Stimulated activated CD4-positive, alpha-beta T cell treated with anti-CD3 and anti-CD28 coated beads, Interleukin-1b, Interleukin-23, amount 100 ng/mL, for 1 hour (primary cell): ENCODE measurements around the gene GPANK1.
"Not testable (repeated sequence)": the region's sequence is repeated elsewhere in the genome, so short reads cannot be mapped to it uniquely, and the experiment has no call there.

Experiments used
- DNase-seq, 2 donors: peaks; one replicate each; pipeline ENCODE4 v3.0.0-alpha.2; 2020; ENCODE audit warnings: low read depth in 2 of 2

GPANK1 gene

GRCh38 chr6:31664790-31665500 is at the start of gene GPANK1:
Gene GPANK1 (minus strand): TSS chr6:31664997. CDS start chr6:31664478, 519 bp downstream.
- DNase-seq = peak; percentile 70 to 73

- no peak for DNase-seq
These were observed 49.3 kb upstream of the GPANK1 start for GRCh38 chr6:31713991-31714684.

- DNase-seq = no peak
These were observed 48.7 kb upstream of the GPANK1 start for GRCh38 chr6:31713465-31713864.

- no peak for DNase-seq
These were observed 47.5 kb upstream of the GPANK1 start for GRCh38 chr6:31712296-31712695.

GRCh38 chr6:31711233-31711632 is 46.4 kb upstream of the GPANK1 start:
- no peak for DNase-seq

GRCh38 chr6:31710523-31711219 is 45.9 kb upstream of the GPANK1 start:
- DNase-seq = no peak

GRCh38 chr6:31709157-31709556 is 44.4 kb upstream of the GPANK1 start:
- DNase-seq = not testable (repeated sequence)

- DNase-seq = no peak
These were observed 43.4 kb upstream of the GPANK1 start for GRCh38 chr6:31708224-31708623.

GRCh38 chr6:31707701-31708100 is 42.9 kb upstream of the GPANK1 start:
- DNase-seq = no peak

- DNase-seq = no peak
These were observed 41.8 kb upstream of the GPANK1 start, which contains the start of gene LY6G6F for GRCh38 chr6:31706599-31706998. Gene LY6G6F (plus strand): TSS chr6:31706866. CDS start chr6:31706907, 41 bp downstream.

- DNase-seq = no peak
These were observed 41.1 kb upstream of the GPANK1 start for GRCh38 chr6:31705931-31706330.

- DNase-seq = peak; percentile 91 to 92
These were observed 38.3 kb upstream of the GPANK1 start, which contains the start of gene ABHD16A for GRCh38 chr6:31702819-31703716. Gene ABHD16A (minus strand): TSS chr6:31703324. CDS start chr6:31703281, 43 bp downstream.

- no peak for DNase-seq
These were observed 37.6 kb upstream of the GPANK1 start for GRCh38 chr6:31702405-31702818.

GRCh38 chr6:31701666-31702404 is 37.0 kb upstream of the GPANK1 start:
- DNase-seq = no peak

GRCh38 chr6:31700740-31701401 is 36.1 kb upstream of the GPANK1 start:
- no peak for DNase-seq

GRCh38 chr6:31697555-31697954 is 32.8 kb upstream of the GPANK1 start:
- no peak for DNase-seq

GRCh38 chr6:31693535-31693934 is 28.7 kb upstream of the GPANK1 start:
- no peak for DNase-seq

GRCh38 chr6:31692886-31693285 is 28.1 kb upstream of the GPANK1 start:
- DNase-seq = no peak

GRCh38 chr6:31692353-31692752 is 27.6 kb upstream of the GPANK1 start:
- no peak for DNase-seq

- DNase-seq = no peak
These were observed 26.8 kb upstream of the GPANK1 start for GRCh38 chr6:31691564-31692108.
